ENCODE measurements around the gene CHCHD10. TPM values are rescaled to one million over a fixed set of nuclear protein-coding genes. Genes with fewer than 3 reads are reported as not detected.

Gene CHCHD10
- total and polyA plus RNA-seq, 10 of the 15 experiments (the other 5 are each of a cell fraction or from before 2014, with no cell fraction given): 13.2 to 241 (median 128) TPM

DNA sequence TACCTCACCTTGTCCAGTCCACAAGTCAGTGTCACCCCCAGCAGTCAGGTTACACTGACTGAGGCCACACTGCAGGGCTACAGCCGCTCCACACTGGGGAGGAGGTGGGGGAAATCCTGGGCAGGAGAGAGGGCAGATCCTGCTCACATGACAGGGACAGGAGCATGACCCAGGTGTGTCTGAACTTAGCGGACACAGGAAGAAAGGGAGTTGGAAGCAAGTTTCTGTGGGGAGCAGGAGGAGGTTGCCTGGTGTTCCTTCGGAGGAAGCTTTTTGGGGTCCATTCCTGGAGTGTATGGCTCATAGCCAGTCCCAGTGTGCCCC lies 10.8 kb upstream of the CHCHD10 start:
- Histone ChIP-seq H3K36me3 (ENCODE audit: control insufficient read depth in 2 of 2, insufficient read depth in 2 of 2, low read length in 1 of 2) (no peaks in the 10 kb centered on the region), H3K4me2 (ENCODE audit: control insufficient read depth, insufficient read depth) (no peak overlapping the region), H3K9me3 (replicated peaks; ENCODE audit: control insufficient read depth, insufficient read depth, low read length) (no peaks in the 10 kb centered on the region), H3K4me3 (no peak overlapping the region), H2AFZ (ENCODE audit: control insufficient read depth, low read depth, low read length) (no peak overlapping the region), H3K4me1 (ENCODE audit: control insufficient read depth, insufficient read depth, low read length) (no peaks in the 10 kb centered on the region), H3K79me2 (ENCODE audit: control insufficient read depth, insufficient read depth, low read length) (no peaks in the 10 kb centered on the region), H3K27ac (ENCODE audit: control insufficient read depth, insufficient read depth) (no peak overlapping the region), H4K20me1 (ENCODE audit: control insufficient read depth, insufficient read depth) (no peaks in the 10 kb centered on the region), H3K27me3 (replicated peaks in 1 of 2; ENCODE audit: control insufficient read depth in 2 of 2, insufficient read depth in 2 of 2, low read length in 1 of 2) (peaks cover 0 to 2% of the 10 kb centered on the region in 2 experiments; a peak in 2 of 4 replicates), H3K9ac (ENCODE audit: control insufficient read depth, insufficient read depth, low read length) (no peak overlapping the region)
- in situ Hi-C loops (cut with MboI) (no loop called here), intact Hi-C loops (cut with micrococcal nuclease; ENCODE audit: unreplicated experiment) (no loop called here)
- no TSS peak for BruUV-seq (replicated peaks)
- DNase-seq (ENCODE audit: low read depth, low spot score) (no peak), ATAC-seq (no peak; the same call in 2 of the 3 replicates), FAIRE-seq (no peak)
- ChIA-PET RAD21 (ENCODE audit: unreplicated experiment) (interaction anchor here (1.1 to 1.3 kb wide), 2 partner anchors 67 to 71 kb away, joined by 5 to 6 read pairs; no protein-coding TSS in a partner anchor), POLR2A (interaction anchor here (1.0 kb wide), 1 partner anchor 25 kb away, joined by 3 read pairs; no protein-coding TSS in a partner anchor), SMC1A (ENCODE audit: uncharacterized antibody, unreplicated experiment) (interaction anchor here (0.7 to 1.2 kb wide), 2 partner anchors 9 to 45 kb away, joined by 4 read pairs; no protein-coding TSS in a partner anchor), CTCF (interaction anchor here (1.1 to 1.7 kb wide), 2 partner anchors 11 to 116 kb away, joined by 3 read pairs; partner anchors contain the start of gene MIF)
- WGBS (ENCODE audit: insufficient coverage, insufficient replicate concordance, low lambda C conversion rate, missing lambda C conversion rate): 13% methylated on average over 3 of the region's 3 CpGs
- no peak for TF ChIP-seq CHD1 (IDR thresholded peaks at IDR 0.05; ENCODE audit: low read depth, low read length)
- no peak for TF ChIP-seq HDGF (IDR thresholded peaks at IDR 0.05)
- no peak for TF ChIP-seq NBN (IDR thresholded peaks at IDR 0.05)
- TF ChIP-seq, protein P1, sequence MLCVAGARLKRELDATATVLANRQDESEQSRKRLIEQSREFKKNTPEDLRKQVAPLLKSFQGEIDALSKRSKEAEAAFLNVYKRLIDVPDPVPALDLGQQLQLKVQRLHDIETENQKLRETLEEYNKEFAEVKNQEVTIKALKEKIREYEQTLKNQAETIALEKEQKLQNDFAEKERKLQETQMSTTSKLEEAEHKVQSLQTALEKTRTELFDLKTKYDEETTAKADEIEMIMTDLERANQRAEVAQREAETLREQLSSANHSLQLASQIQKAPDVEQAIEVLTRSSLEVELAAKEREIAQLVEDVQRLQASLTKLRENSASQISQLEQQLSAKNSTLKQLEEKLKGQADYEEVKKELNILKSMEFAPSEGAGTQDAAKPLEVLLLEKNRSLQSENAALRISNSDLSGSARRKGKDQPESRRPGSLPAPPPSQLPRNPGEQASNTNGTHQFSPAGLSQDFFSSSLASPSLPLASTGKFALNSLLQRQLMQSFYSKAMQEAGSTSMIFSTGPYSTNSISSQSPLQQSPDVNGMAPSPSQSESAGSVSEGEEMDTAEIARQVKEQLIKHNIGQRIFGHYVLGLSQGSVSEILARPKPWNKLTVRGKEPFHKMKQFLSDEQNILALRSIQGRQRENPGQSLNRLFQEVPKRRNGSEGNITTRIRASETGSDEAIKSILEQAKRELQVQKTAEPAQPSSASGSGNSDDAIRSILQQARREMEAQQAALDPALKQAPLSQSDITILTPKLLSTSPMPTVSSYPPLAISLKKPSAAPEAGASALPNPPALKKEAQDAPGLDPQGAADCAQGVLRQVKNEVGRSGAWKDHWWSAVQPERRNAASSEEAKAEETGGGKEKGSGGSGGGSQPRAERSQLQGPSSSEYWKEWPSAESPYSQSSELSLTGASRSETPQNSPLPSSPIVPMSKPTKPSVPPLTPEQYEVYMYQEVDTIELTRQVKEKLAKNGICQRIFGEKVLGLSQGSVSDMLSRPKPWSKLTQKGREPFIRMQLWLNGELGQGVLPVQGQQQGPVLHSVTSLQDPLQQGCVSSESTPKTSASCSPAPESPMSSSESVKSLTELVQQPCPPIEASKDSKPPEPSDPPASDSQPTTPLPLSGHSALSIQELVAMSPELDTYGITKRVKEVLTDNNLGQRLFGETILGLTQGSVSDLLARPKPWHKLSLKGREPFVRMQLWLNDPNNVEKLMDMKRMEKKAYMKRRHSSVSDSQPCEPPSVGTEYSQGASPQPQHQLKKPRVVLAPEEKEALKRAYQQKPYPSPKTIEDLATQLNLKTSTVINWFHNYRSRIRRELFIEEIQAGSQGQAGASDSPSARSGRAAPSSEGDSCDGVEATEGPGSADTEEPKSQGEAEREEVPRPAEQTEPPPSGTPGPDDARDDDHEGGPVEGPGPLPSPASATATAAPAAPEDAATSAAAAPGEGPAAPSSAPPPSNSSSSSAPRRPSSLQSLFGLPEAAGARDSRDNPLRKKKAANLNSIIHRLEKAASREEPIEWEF (IDR thresholded peaks at IDR 0.05; ENCODE audit: insufficient replicate concordance, low read depth, low read length): no peak
- no peak for TF ChIP-seq LARP7 (IDR thresholded peaks at IDR 0.05)
- no peak for TF ChIP-seq CBFB (IDR thresholded peaks at IDR 0.05; ENCODE audit: low read depth)
- TF ChIP-seq CHD2 (IDR thresholded peaks at IDR 0.05; ENCODE audit: borderline replicate concordance, low read depth, low read length): no peak
- TF ChIP-seq NFXL1 (IDR thresholded peaks at IDR 0.05; ENCODE audit: borderline replicate concordance): no peak
- TF ChIP-seq SIX5 (IDR thresholded peaks at IDR 0.05; ENCODE audit: low read depth, low read length, severe bottlenecking): no peak
- TF ChIP-seq, protein P2, sequence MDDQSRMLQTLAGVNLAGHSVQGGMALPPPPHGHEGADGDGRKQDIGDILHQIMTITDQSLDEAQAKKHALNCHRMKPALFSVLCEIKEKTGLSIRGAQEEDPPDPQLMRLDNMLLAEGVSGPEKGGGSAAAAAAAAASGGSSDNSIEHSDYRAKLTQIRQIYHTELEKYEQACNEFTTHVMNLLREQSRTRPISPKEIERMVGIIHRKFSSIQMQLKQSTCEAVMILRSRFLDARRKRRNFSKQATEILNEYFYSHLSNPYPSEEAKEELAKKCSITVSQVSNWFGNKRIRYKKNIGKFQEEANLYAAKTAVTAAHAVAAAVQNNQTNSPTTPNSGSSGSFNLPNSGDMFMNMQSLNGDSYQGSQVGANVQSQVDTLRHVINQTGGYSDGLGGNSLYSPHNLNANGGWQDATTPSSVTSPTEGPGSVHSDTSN (IDR thresholded peaks at IDR 0.05; ENCODE audit: insufficient replicate concordance, low read depth, low read length): no peak
- no peak for TF ChIP-seq SRF (IDR thresholded peaks at IDR 0.05; ENCODE audit: low read depth in 2 of 2, low read length in 2 of 2)
- no peak for TF ChIP-seq NR2C1 (IDR thresholded peaks at IDR 0.05)
- no peak for TF ChIP-seq NRF1 (conservative IDR thresholded peaks at IDR 0.05; ENCODE audit: low read depth, low read length)
- TF ChIP-seq ZNF384 (IDR thresholded peaks at IDR 0.05; ENCODE audit: borderline replicate concordance, low read depth, low read length): no peak

Data from GM12878 (cell line).